Sigmoid colon (tissue), 4 donors: ENCODE data around the gene AEBP1.

ENCODE experiments used
- CTCF ChIP-seq, 4 experiments: fragments of 450-650 bp in 3 of 4; fragments of 200-600 bp in 1 of 4; IDR thresholded peaks; one replicate each; pipeline ENCODE4 v1.5.1; 2016 to 2019; ENCODE audit warnings: antibody characterized with exemption in 4 of 4, mild to moderate bottlenecking in 3 of 4, moderate library complexity in 2 of 4
- POLR2A ChIP-seq, 2 donors: fragments of 450-650 bp; IDR thresholded peaks; one replicate each; pipeline ENCODE4 v1.6.1; 2016; ENCODE audit warnings: antibody characterized with exemption in 2 of 2, mild to moderate bottlenecking in 2 of 2, moderate library complexity in 2 of 2
- POLR2AphosphoS5 ChIP-seq, 4 donors: sonication (generic); formaldehyde crosslinking; IDR thresholded peaks; one replicate each; pipeline ENCODE4 v1.6.1; 2017; ENCODE audit warnings: antibody characterized with exemption in 4 of 4

GRCh38 chr7:44152971-44153947 lies 49.1 kb downstream of the AEBP1 start:
- TF ChIP-seq CTCF (IDR thresholded peaks at IDR 0.05) (no peak), POLR2A (IDR thresholded peaks at IDR 0.05) (no peak), POLR2AphosphoS5 (IDR thresholded peaks at IDR 0.05) (no peak)
